Calu3 (cell line): ENCODE data around the gene CNTLN. TPM values are rescaled to one million over a fixed set of nuclear protein-coding genes. Genes with fewer than 3 reads are reported as not detected.
"Not testable (repeated sequence)": the region's sequence is repeated elsewhere in the genome, so short reads cannot be mapped to it uniquely, and the experiment has no call there.

ENCODE experiments used
- BruUV-seq: library from RNA; stranded (reverse); fragments of 400-500 nt; replicated peaks from 2 replicates; lab custom pipeline; 2021; lab: Mats Ljungman, UMichigan
- CTCF ChIA-PET: fragments of 300-600 bp; sonication (Branson Sonifier 250); formaldehyde crosslinking; loops from one replicate; lab custom pipeline; 2022; ENCODE audit warnings: antibody characterized with exemption; lab: Charles Lee
- DNase-seq: peaks from one replicate; pipeline ENCODE4 v3.0.0; 2022
- H3K27ac Mint-ChIP-seq: one replicate; pipeline ENCODE4 v1.8.0; 2022; ENCODE audit warnings: mixed read lengths; ENCODE audit not compliant: unreplicated experiment
- H3K27me3 Mint-ChIP-seq: one replicate; pipeline ENCODE4 v1.8.0; 2022; ENCODE audit warnings: mixed read lengths; ENCODE audit not compliant: unreplicated experiment
- H3K36me3 Mint-ChIP-seq: one replicate; pipeline ENCODE4 v1.8.0; 2022; ENCODE audit warnings: mild to moderate bottlenecking, moderate library complexity, mixed read lengths; ENCODE audit not compliant: insufficient read depth, unreplicated experiment
- H3K4me1 Mint-ChIP-seq: one replicate; pipeline ENCODE4 v1.8.0; 2022; ENCODE audit warnings: mild to moderate bottlenecking, low read depth, mixed read lengths; ENCODE audit not compliant: unreplicated experiment
- H3K4me3 Mint-ChIP-seq: one replicate; pipeline ENCODE4 v1.8.0; 2022; ENCODE audit warnings: mild to moderate bottlenecking, low read depth, moderate library complexity, mixed read lengths; ENCODE audit not compliant: unreplicated experiment
- H3K9me3 Mint-ChIP-seq: one replicate; pipeline ENCODE4 v1.8.0; 2022; ENCODE audit warnings: low read depth, mixed read lengths; ENCODE audit not compliant: unreplicated experiment
- CTCF ChIP-seq: fragments of 200-600 bp; IDR thresholded peaks from one replicate; pipeline ENCODE4 v1.8.0; 2022; ENCODE audit warnings: antibody characterized with exemption; ENCODE audit not compliant: unreplicated experiment
- intact Hi-C: fragments of 100-400 bp; cut with micrococcal nuclease; formaldehyde crosslinking; loops from one replicate; pipeline ENCODE4 v1.10.0; 2022; ENCODE audit not compliant: unreplicated experiment
- total RNA-seq: library from RNA; stranded (reverse); gene quantifications from 2 replicates; pipeline ENCODE4 v1.2.3, GENCODE V29; 2022

Gene CNTLN
- total RNA-seq, 1 experiment from 2014 or later, result 6.7 TPM

DNA sequence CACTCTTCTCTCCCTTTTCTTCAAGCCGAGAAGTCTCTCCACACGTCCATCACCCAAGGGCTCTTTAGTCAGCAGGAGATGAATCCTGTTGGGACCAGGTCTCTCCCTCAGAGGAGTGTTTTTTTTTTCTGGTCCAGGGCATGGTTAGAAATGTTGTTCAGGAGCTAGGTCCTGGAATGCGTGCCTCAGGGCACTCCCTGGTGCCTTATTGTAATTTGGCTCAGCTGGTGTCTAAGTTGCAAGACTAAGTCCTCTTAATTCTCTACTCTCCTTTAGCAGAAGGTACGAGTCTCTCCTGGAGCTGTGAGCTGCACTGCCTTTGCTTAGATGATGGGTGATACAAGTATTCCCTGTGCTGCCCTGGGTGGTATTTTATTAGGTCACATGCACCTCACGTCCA is 111.9 kb downstream of the CNTLN start:
- no peaks in the 10 kb centered on the region for H3K36me3 Mint-ChIP-seq
- no peaks in the 10 kb centered on the region for H3K27me3 Mint-ChIP-seq
- intact Hi-C loops, result no loop called here
- TF ChIP-seq CTCF, result no peak
- CTCF ChIA-PET, result no interaction called here
- H3K4me3 Mint-ChIP-seq, result no peak overlapping the region
- no peak for DNase-seq
- no peaks in the 10 kb centered on the region for H3K4me1 Mint-ChIP-seq
- BruUV-seq, result no TSS peak
- H3K27ac Mint-ChIP-seq, result no peak overlapping the region
- peaks cover 10% of the 10 kb centered on the region for H3K9me3 Mint-ChIP-seq

- CTCF ChIA-PET, result no interaction called here
- Mint-ChIP-seq H3K27ac (no peak overlapping the region), H3K4me1 (no peaks in the 10 kb centered on the region), H3K4me3 (no peak overlapping the region), H3K27me3 (no peaks in the 10 kb centered on the region), H3K36me3 (no peaks in the 10 kb centered on the region), H3K9me3 (peaks cover 6% of the 10 kb centered on the region)
- no peak for DNase-seq
- TF ChIP-seq CTCF, result no peak
- BruUV-seq, result no TSS peak
- intact Hi-C loops, result no loop called here
Measured at GRCh38 chr9:17251100-17251499, 116.3 kb downstream of the CNTLN start.

GRCh38 chr9:17268531-17269188 is 133.8 kb downstream of the CNTLN start:
- intact Hi-C loops, result loop anchor here (2.0 kb wide), 1 partner anchor 38 kb away; no protein-coding TSS in a partner anchor
- CTCF ChIA-PET, result interaction anchor here (0.6 to 0.9 kb wide), 2 partner anchors 13 to 37 kb away, joined by 3 to 4 read pairs; no protein-coding TSS in a partner anchor
- H3K9me3 Mint-ChIP-seq, H3K36me3 Mint-ChIP-seq, H3K4me1 Mint-ChIP-seq, BruUV-seq, H3K27me3 Mint-ChIP-seq: not testable (repeated sequence)
- Mint-ChIP-seq H3K4me3 (peak overlapping the region; percentile 73), H3K27ac (peak overlapping the region; percentile 56)
- DNase-seq, result peak; percentile 69

DNA sequence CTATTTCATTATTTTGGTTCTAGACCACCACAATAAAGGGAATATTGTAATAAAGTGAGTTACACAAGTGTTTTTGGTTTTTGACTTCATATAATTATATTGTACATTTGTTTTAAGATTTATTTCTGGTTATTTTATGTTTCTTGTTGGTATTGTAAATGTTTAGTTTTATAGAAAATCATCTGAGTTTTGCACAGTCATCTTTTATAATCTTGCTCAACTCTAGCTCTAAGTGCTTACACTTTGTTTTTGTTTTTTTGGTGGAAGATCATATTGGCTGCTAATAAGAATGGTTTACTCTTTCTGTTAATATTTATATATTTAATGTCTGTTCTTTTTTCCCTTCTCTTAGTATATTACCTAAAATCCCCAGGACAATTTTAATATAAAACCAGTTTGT is 135.0 kb downstream of the CNTLN start:
- Mint-ChIP-seq H3K27ac (peak overlapping the region; percentile 56), H3K27me3 (no peaks in the 10 kb centered on the region), H3K36me3 (peaks cover 10% of the 10 kb centered on the region), H3K9me3 (peaks cover 3% of the 10 kb centered on the region), H3K4me3 (no peak overlapping the region), H3K4me1 (no peaks in the 10 kb centered on the region)
- intact Hi-C loops, result loop anchor here (2.0 kb wide), 1 partner anchor 39 kb away; no protein-coding TSS in a partner anchor
- DNase-seq, result no peak
- no TSS peak for BruUV-seq
- no peak for TF ChIP-seq CTCF
- CTCF ChIA-PET, result no interaction called here

DNA sequence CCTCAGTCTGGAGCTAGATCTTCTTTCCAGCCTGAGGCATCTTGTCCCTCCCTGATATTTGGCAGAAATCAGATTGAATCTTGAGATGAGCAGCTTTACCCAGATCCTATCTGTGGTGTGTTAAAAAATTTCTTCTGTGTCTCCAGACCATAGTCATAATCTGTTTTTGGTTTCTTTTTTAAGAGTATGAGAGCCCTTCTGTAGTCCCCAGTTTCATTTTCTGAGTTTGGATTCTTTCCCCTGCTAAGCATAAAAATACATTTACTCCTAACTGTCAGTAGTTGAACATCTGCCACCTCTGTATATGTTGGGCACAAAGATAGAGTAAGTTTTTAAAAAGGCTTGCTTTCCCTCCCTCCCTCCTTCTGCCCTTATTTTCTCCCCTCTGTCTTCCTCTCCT is 137.7 kb downstream of the CNTLN start:
- H3K27me3 Mint-ChIP-seq, result no peaks in the 10 kb centered on the region
- no TSS peak for BruUV-seq
- no peaks in the 10 kb centered on the region for H3K4me1 Mint-ChIP-seq
- DNase-seq, result no peak
- CTCF ChIA-PET, result no interaction called here
- intact Hi-C loops, result no loop called here
- H3K9me3 Mint-ChIP-seq, result peaks cover 3% of the 10 kb centered on the region
- no peak overlapping the region for H3K27ac Mint-ChIP-seq
- H3K4me3 Mint-ChIP-seq, result no peak overlapping the region
- no peak for TF ChIP-seq CTCF
- peaks cover 10% of the 10 kb centered on the region for H3K36me3 Mint-ChIP-seq
